Measurements from ENCODE around the gene CCDC7.

The CCDC7 gene

DNA sequence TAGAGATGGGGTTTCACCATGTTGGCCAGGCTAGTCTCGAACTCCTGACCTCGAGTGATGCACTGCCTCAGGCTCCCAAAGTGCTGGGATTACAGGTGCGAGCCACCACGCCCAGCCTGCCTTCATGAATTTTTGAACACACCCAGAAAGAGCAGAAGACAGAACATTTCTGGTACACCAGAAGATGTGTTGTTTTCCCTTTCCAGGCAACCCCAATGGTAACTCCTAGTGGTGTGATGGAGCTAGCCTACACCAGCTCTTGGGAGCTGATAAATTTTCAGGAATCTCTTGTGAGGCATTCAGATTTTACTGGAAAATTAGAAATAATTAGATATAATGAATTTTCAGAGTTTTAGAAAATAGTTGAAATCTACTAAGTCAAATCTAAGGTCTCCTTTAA lies 904 bp upstream of the CCDC7 start:
- H4K8ac ChIP-seq (ENCODE audit: low read depth, low read length) = no peak overlapping the region
- no peak overlapping the region for H4K91ac ChIP-seq (ENCODE audit: low read depth, low read length, poor library complexity)
- H3K14ac ChIP-seq (ENCODE audit: low read length) = no peak overlapping the region
- no peak overlapping the region for H2BK5ac ChIP-seq (ENCODE audit: low read length)
- DNase-seq (ENCODE audit: low spot score) = no peak
- no peak overlapping the region for H3K9ac ChIP-seq (ENCODE audit: low read depth, low read length, poor library complexity)
- H3K27ac ChIP-seq (replicated peaks; ENCODE audit: low read length) = no peak overlapping the region
- no peak overlapping the region for H2BK12ac ChIP-seq (ENCODE audit: low read length)
- WGBS, 2 donors (ENCODE audit: extremely low coverage in 2 of 2, insufficient read length in 2 of 2, insufficient replicate concordance in 1 of 2) = no CpG with 5 or more reads among the region's 4 CpGs
- H3K79me1 ChIP-seq (ENCODE audit: low read depth, low read length) = no peaks in the 10 kb centered on the region
- H3K4me2 ChIP-seq (ENCODE audit: insufficient read depth, low read length, poor library complexity, severe bottlenecking) = no peak overlapping the region
- no peaks in the 10 kb centered on the region for H3K36me3 ChIP-seq (replicated peaks in 1 of 2; ENCODE audit: control insufficient read depth in 2 of 2, insufficient read depth in 2 of 2, low read length in 2 of 2)
- no peak overlapping the region for H2AK5ac ChIP-seq (ENCODE audit: low read depth, low read length)
- peaks cover 0 to 3% of the 10 kb centered on the region in 2 donors for H3K9me3 ChIP-seq (replicated peaks in 1 of 2; ENCODE audit: control insufficient read depth in 2 of 2, insufficient read depth in 1 of 2, low read depth in 1 of 2, low read length in 2 of 2)
- no peak overlapping the region for H2AFZ ChIP-seq (ENCODE audit: low read length)
- no peak overlapping the region for H3K4ac ChIP-seq (ENCODE audit: low read length)
- no peak overlapping the region for H3K18ac ChIP-seq (ENCODE audit: low read length)
- no peak overlapping the region for H3K23ac ChIP-seq (ENCODE audit: low read depth, low read length, poor library complexity)
- H3K27me3 ChIP-seq (ENCODE audit: control insufficient read depth in 3 of 3, insufficient read depth in 3 of 3, low read depth in 1 of 3, low read length in 3 of 3) = peaks cover 0 to 9% (median 0%) of the 10 kb centered on the region in 3 experiments
- H3K4me1 ChIP-seq (ENCODE audit: control insufficient read depth in 2 of 2, insufficient read depth in 1 of 2, low read depth in 1 of 2, low read length in 2 of 2) = peaks cover 0 to 1% of the 10 kb centered on the region in 2 donors
- H3K4me3 ChIP-seq (ENCODE audit: low read length in 2 of 2) = peak overlapping the region in 1 of 2 donors; percentile 65
- H2BK120ac ChIP-seq (ENCODE audit: low read depth, low read length) = no peak overlapping the region
- H2BK15ac ChIP-seq (ENCODE audit: low read length) = no peak overlapping the region

DNA sequence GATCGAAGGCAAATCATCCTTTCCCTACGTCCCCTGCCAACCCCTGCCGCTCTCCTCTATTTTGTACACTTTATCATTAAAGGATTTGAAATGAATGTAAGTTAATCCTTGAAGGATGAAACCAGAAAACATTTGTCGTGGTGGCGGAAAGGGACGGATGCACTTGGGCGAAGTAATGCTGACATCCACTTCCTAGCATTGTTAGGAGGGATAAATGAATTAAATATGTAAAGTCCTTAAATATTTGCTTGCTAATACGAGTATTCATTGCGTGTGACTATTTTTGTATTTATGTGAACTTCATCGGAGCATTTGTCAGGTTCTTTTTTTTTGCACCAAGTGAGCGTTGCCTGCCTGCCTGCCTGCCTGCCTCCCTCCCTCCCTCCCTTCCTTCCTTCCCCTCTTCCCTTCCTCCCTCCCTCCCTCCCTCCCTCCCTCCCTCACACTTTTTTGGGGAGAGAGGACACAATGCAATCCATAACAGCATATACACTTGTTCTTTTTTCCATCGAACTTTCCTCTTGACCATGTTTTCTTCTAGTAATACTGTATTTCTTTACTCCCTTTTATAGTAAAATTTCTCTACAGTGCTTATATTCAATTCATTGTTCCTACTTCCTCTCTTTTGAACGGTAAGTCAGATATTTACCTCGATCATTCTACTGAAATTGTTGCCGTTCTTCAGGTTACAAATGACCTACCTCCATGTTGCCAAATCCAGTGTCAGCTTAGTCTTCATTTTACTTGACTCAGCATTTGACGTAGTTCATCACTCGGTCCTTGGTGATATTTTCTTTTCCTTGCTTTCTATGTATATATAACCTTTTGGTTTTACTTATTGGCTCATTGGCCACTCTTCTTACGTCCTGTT lies 831 bp downstream of the CCDC7 start:
- no peak overlapping the region for H2BK120ac ChIP-seq (ENCODE audit: low read depth, low read length)
- no peak overlapping the region for H2AK5ac ChIP-seq (ENCODE audit: low read depth, low read length)
- H2BK15ac ChIP-seq (ENCODE audit: low read length) = no peak overlapping the region
- H3K23ac ChIP-seq (ENCODE audit: low read depth, low read length, poor library complexity) = no peak overlapping the region
- no peak overlapping the region for H3K14ac ChIP-seq (ENCODE audit: low read length)
- H3K9ac ChIP-seq (ENCODE audit: low read depth, low read length, poor library complexity) = no peak overlapping the region
- H3K36me3 ChIP-seq (replicated peaks in 1 of 2; ENCODE audit: control insufficient read depth in 2 of 2, insufficient read depth in 2 of 2, low read length in 2 of 2) = peaks cover 0 to 2% of the 10 kb centered on the region in 2 donors
- no peaks in the 10 kb centered on the region for H3K79me1 ChIP-seq (ENCODE audit: low read depth, low read length)
- no peak overlapping the region for H4K91ac ChIP-seq (ENCODE audit: low read depth, low read length, poor library complexity)
- peak overlapping the region; percentile 88 for H3K4me2 ChIP-seq (ENCODE audit: insufficient read depth, low read length, poor library complexity, severe bottlenecking)
- DNase-seq (ENCODE audit: low spot score) = no peak
- peaks cover 0 to 1% of the 10 kb centered on the region in 2 donors for H3K4me1 ChIP-seq (ENCODE audit: control insufficient read depth in 2 of 2, insufficient read depth in 1 of 2, low read depth in 1 of 2, low read length in 2 of 2)
- peak overlapping the region; percentile 65 to 79 for H3K4me3 ChIP-seq (ENCODE audit: low read length in 2 of 2)
- no peaks in the 10 kb centered on the region for H3K27me3 ChIP-seq (ENCODE audit: control insufficient read depth in 3 of 3, insufficient read depth in 3 of 3, low read depth in 1 of 3, low read length in 3 of 3)
- H2BK12ac ChIP-seq (ENCODE audit: low read length) = no peak overlapping the region
- no CpG with 5 or more reads among the region's 18 CpGs for WGBS, 2 donors (ENCODE audit: extremely low coverage in 2 of 2, insufficient read length in 2 of 2, insufficient replicate concordance in 1 of 2)
- peak overlapping the region; percentile 70 for H3K27ac ChIP-seq (replicated peaks; ENCODE audit: low read length)
- H2BK5ac ChIP-seq (ENCODE audit: low read length) = no peak overlapping the region
- H2AFZ ChIP-seq (ENCODE audit: low read length) = peak overlapping the region; percentile 93
- H3K4ac ChIP-seq (ENCODE audit: low read length) = no peak overlapping the region
- peaks cover 0 to 3% of the 10 kb centered on the region in 2 donors for H3K9me3 ChIP-seq (replicated peaks in 1 of 2; ENCODE audit: control insufficient read depth in 2 of 2, insufficient read depth in 1 of 2, low read depth in 1 of 2, low read length in 2 of 2)
- peak overlapping the region; percentile 76 for H3K18ac ChIP-seq (ENCODE audit: low read length)
- no peak overlapping the region for H4K8ac ChIP-seq (ENCODE audit: low read depth, low read length)

DNA sequence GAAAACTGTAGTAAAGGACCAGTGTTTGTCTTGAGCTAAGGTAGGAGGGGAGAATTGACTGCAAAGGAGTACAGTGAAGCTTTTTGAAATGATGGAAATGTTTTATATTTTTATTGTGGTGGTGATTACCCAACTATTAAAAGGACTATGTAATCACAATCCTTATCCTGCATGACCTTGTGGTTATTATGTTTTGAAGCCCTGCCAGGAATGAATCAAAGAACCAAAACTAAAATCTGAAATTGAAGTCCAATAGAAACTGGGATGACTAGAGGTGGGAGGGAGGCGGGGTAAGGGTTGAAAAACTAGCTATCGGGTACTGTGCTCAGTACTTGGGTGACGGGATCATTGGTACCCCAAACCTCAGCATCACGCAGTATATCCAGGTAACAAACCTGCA lies 8.2 kb downstream of the CCDC7 start:
- H2BK15ac ChIP-seq (ENCODE audit: low read length) = no peak overlapping the region
- H3K4me2 ChIP-seq (ENCODE audit: insufficient read depth, low read length, poor library complexity, severe bottlenecking) = no peak overlapping the region
- no peak overlapping the region for H4K8ac ChIP-seq (ENCODE audit: low read depth, low read length)
- H2BK120ac ChIP-seq (ENCODE audit: low read depth, low read length) = no peak overlapping the region
- H3K18ac ChIP-seq (ENCODE audit: low read length) = no peak overlapping the region
- no peak overlapping the region for H3K4ac ChIP-seq (ENCODE audit: low read length)
- H3K79me1 ChIP-seq (ENCODE audit: low read depth, low read length) = no peaks in the 10 kb centered on the region
- no CpG with 5 or more reads among the region's 4 CpGs for WGBS, 2 donors (ENCODE audit: extremely low coverage in 2 of 2, insufficient read length in 2 of 2, insufficient replicate concordance in 1 of 2)
- no peak overlapping the region for H2AK5ac ChIP-seq (ENCODE audit: low read depth, low read length)
- no peaks in the 10 kb centered on the region for H3K9me3 ChIP-seq (replicated peaks in 1 of 2; ENCODE audit: control insufficient read depth in 2 of 2, insufficient read depth in 1 of 2, low read depth in 1 of 2, low read length in 2 of 2)
- no peak overlapping the region for H3K9ac ChIP-seq (ENCODE audit: low read depth, low read length, poor library complexity)
- no peak overlapping the region for H3K23ac ChIP-seq (ENCODE audit: low read depth, low read length, poor library complexity)
- H3K4me3 ChIP-seq (ENCODE audit: low read length in 2 of 2) = no peak overlapping the region
- H3K27ac ChIP-seq (replicated peaks; ENCODE audit: low read length) = no peak overlapping the region
- H3K27me3 ChIP-seq (ENCODE audit: control insufficient read depth in 3 of 3, insufficient read depth in 3 of 3, low read depth in 1 of 3, low read length in 3 of 3) = no peaks in the 10 kb centered on the region
- no peak overlapping the region for H3K14ac ChIP-seq (ENCODE audit: low read length)
- H2AFZ ChIP-seq (ENCODE audit: low read length) = no peak overlapping the region
- DNase-seq (ENCODE audit: low spot score) = no peak
- H2BK5ac ChIP-seq (ENCODE audit: low read length) = no peak overlapping the region
- no peaks in the 10 kb centered on the region for H3K4me1 ChIP-seq (ENCODE audit: control insufficient read depth in 2 of 2, insufficient read depth in 1 of 2, low read depth in 1 of 2, low read length in 2 of 2)
- peaks cover 0 to 36% of the 10 kb centered on the region in 2 donors for H3K36me3 ChIP-seq (replicated peaks in 1 of 2; ENCODE audit: control insufficient read depth in 2 of 2, insufficient read depth in 2 of 2, low read length in 2 of 2)
- H2BK12ac ChIP-seq (ENCODE audit: low read length) = no peak overlapping the region
- no peak overlapping the region for H4K91ac ChIP-seq (ENCODE audit: low read depth, low read length, poor library complexity)

DNA sequence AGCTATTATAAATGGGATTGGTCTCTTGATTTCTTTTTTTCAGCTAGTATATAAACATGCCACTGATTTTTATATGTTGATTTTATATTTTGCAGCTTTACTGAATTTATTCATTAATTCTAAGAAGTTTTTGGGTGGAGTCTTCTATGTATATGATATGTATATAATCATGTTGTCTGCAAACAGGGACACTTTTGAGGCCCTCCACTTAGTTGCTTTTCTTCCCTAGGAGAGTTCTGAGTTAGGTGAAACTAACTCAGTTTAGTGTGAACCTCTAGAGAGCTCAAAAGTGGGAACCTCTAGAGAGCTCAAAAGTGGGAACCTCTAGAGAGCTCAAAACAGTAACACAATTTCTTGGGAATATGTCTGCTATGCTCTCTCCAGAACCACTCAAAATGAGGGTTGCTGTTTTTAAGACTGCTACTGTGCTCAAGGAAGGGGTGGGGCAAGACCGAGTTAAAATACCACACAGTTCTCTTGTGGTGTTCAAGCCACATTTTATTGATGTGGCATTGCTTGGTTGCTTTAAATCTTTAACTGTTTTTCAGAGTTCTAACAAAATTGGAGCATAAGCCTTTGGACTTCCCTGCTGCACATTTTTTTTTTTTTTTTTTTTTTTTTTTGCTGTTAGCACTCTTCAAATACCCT lies 13.2 kb downstream of the CCDC7 start:
- Histone ChIP-seq H2BK120ac (ENCODE audit: low read depth, low read length) (no peak overlapping the region), H3K4me2 (ENCODE audit: insufficient read depth, low read length, poor library complexity, severe bottlenecking) (no peak overlapping the region), H2BK12ac (ENCODE audit: low read length) (no peak overlapping the region), H2AFZ (ENCODE audit: low read length) (no peak overlapping the region), H2AK5ac (ENCODE audit: low read depth, low read length) (no peak overlapping the region), H3K18ac (ENCODE audit: low read length) (no peak overlapping the region), H3K36me3 (replicated peaks in 1 of 2; ENCODE audit: control insufficient read depth in 2 of 2, insufficient read depth in 2 of 2, low read length in 2 of 2) (peaks cover 0 to 24% of the 10 kb centered on the region in 2 donors), H3K23ac (ENCODE audit: low read depth, low read length, poor library complexity) (no peak overlapping the region), H3K9ac (ENCODE audit: low read depth, low read length, poor library complexity) (no peak overlapping the region), H3K4ac (ENCODE audit: low read length) (no peak overlapping the region), H2BK15ac (ENCODE audit: low read length) (no peak overlapping the region), H3K27me3 (ENCODE audit: control insufficient read depth in 3 of 3, insufficient read depth in 3 of 3, low read depth in 1 of 3, low read length in 3 of 3) (no peaks in the 10 kb centered on the region), H3K14ac (ENCODE audit: low read length) (no peak overlapping the region), H3K4me1 (ENCODE audit: control insufficient read depth in 2 of 2, insufficient read depth in 1 of 2, low read depth in 1 of 2, low read length in 2 of 2) (no peaks in the 10 kb centered on the region), H4K91ac (ENCODE audit: low read depth, low read length, poor library complexity) (no peak overlapping the region), H3K79me1 (ENCODE audit: low read depth, low read length) (no peaks in the 10 kb centered on the region), H2BK5ac (ENCODE audit: low read length) (no peak overlapping the region), H3K27ac (replicated peaks; ENCODE audit: low read length) (no peak overlapping the region), H4K8ac (ENCODE audit: low read depth, low read length) (no peak overlapping the region), H3K9me3 (replicated peaks in 1 of 2; ENCODE audit: control insufficient read depth in 2 of 2, insufficient read depth in 1 of 2, low read depth in 1 of 2, low read length in 2 of 2) (no peaks in the 10 kb centered on the region), H3K4me3 (ENCODE audit: low read length in 2 of 2) (no peak overlapping the region)
- WGBS, 2 donors (ENCODE audit: extremely low coverage in 2 of 2, insufficient read length in 2 of 2, insufficient replicate concordance in 1 of 2) = no CpG with 5 or more reads among the region's 1 CpG
- DNase-seq (ENCODE audit: low spot score) = no peak
